Vagina (tissue), 2 donors: Measurements from ENCODE around the gene PLXDC1. TPM values are rescaled to one million over a fixed set of nuclear protein-coding genes. Genes with fewer than 3 reads are reported as not detected.

Experiments used
- DNase-seq, 2 donors: peaks; one replicate each; pipeline ENCODE4 v3.0.0-alpha.2; 2017; ENCODE audit errors: extremely low spot score in 2 of 2
- H3K27ac ChIP-seq: fragments of 200-600 bp; sonication (generic); one replicate; pipeline ENCODE4 v1.5.1; 2019
- H3K27me3 ChIP-seq: fragments of 200-600 bp; sonication (generic); one replicate; pipeline ENCODE4 v1.5.1; 2019
- H3K36me3 ChIP-seq, 2 donors: fragments of 200-600 bp; sonication (generic); one replicate each; pipeline ENCODE4 v1.5.1; 2017 to 2019
- H3K4me1 ChIP-seq: fragments of 200-600 bp; sonication (generic); one replicate; pipeline ENCODE4 v1.5.1; 2019
- H3K4me3 ChIP-seq, 2 donors: fragments of 200-600 bp; sonication (generic); 1 replicate in 1 of 2; 2 replicates in 1 of 2; pipeline ENCODE4 v1.5.1; 2016 to 2019
- H3K9me3 ChIP-seq: fragments of 200-600 bp; sonication (generic); one replicate; pipeline ENCODE4 v1.5.1; 2019
- POLR2A ChIP-seq, 2 donors: fragments of 450-650 bp; IDR thresholded peaks; one replicate each; pipeline ENCODE4 v1.6.1; 2017; ENCODE audit warnings: antibody characterized with exemption in 2 of 2, mild to moderate bottlenecking in 2 of 2, moderate library complexity in 2 of 2
- POLR2AphosphoS5 ChIP-seq, 2 donors: sonication (generic); formaldehyde crosslinking; IDR thresholded peaks; one replicate each; pipeline ENCODE4 v1.9.0; 2017; ENCODE audit warnings: antibody characterized with exemption in 2 of 2, mild to moderate bottlenecking in 2 of 2, low read depth in 1 of 2; ENCODE audit not compliant: insufficient read depth in 1 of 2
- intact Hi-C: fragments of 100-400 bp; cut with DNase I; formaldehyde crosslinking; loops from one replicate; pipeline ENCODE4 v1.15.1; 2023
- total RNA-seq: library from RNA; depleted of rRNA; stranded (reverse); fragments of >200 nt; gene quantifications from one replicate; pipeline ENCODE4 v1.2.3, GENCODE V29; 2016
- TF ChIP-seq, protein P1 (sequence below), 3 experiments: fragments of 450-650 bp in 2 of 3; fragments of 200-600 bp in 1 of 3; sonication (generic) in 1 of 3; IDR thresholded peaks; one replicate each; pipeline ENCODE4 v1.5.1; 2017 to 2019; ENCODE audit warnings: antibody characterized with exemption in 3 of 3, mild to moderate bottlenecking in 2 of 3, moderate library complexity in 2 of 3

The PLXDC1 gene
- total RNA-seq, 1 donor from 2014 or later = 6.6 TPM

DNA sequence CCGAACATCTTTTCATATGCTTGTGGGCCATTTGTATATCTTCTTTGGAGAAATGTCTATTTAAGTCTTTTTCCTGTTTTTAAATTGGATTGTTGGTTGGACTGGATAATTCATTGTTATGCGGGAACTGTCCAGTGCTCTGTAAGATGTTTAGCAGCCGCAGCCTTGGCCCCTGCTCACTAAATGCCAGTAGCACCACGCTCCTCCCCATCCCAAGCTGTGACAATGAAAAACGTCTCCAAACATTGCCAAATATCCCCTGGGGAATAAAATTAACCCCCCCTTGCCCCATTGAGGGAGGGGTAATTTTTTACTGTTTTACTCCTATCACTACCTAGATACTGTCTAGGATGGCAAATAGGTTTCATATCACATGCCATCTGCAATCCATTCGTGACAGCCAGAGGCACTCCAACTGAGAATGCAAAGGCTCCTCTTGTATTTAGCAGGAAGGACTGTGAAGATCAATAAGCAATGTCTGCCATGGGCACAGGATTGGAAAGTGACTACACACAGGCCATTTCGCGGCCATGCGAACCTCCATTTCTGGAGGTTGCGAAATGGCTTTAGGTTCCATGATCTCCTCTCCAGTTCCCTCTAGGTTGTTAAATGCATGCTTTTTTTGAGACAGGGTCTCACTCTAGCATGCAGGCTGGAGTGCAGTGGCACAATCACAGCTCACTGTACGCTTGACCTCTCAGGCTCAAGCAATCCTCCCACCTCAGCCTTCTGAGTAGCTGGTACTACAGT is 9.3 kb downstream of the PLXDC1 start:
- no peaks in the 10 kb centered on the region for H3K36me3 ChIP-seq
- H3K4me3 ChIP-seq = no peak overlapping the region
- intact Hi-C loops = no loop called here
- H3K9me3 ChIP-seq = no peaks in the 10 kb centered on the region
- H3K27ac ChIP-seq = no peak overlapping the region
- DNase-seq = no peak
- no peaks in the 10 kb centered on the region for H3K27me3 ChIP-seq
- TF ChIP-seq, protein P1, sequence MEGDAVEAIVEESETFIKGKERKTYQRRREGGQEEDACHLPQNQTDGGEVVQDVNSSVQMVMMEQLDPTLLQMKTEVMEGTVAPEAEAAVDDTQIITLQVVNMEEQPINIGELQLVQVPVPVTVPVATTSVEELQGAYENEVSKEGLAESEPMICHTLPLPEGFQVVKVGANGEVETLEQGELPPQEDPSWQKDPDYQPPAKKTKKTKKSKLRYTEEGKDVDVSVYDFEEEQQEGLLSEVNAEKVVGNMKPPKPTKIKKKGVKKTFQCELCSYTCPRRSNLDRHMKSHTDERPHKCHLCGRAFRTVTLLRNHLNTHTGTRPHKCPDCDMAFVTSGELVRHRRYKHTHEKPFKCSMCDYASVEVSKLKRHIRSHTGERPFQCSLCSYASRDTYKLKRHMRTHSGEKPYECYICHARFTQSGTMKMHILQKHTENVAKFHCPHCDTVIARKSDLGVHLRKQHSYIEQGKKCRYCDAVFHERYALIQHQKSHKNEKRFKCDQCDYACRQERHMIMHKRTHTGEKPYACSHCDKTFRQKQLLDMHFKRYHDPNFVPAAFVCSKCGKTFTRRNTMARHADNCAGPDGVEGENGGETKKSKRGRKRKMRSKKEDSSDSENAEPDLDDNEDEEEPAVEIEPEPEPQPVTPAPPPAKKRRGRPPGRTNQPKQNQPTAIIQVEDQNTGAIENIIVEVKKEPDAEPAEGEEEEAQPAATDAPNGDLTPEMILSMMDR (IDR thresholded peaks at IDR 0.05) = no peak
- TF ChIP-seq POLR2AphosphoS5 (IDR thresholded peaks at IDR 0.05; ENCODE audit: insufficient read depth in 1 of 2, low read depth in 1 of 2) (no peak), POLR2A (IDR thresholded peaks at IDR 0.05) (no peak)
- H3K4me1 ChIP-seq = peaks cover 35% of the 10 kb centered on the region

DNA sequence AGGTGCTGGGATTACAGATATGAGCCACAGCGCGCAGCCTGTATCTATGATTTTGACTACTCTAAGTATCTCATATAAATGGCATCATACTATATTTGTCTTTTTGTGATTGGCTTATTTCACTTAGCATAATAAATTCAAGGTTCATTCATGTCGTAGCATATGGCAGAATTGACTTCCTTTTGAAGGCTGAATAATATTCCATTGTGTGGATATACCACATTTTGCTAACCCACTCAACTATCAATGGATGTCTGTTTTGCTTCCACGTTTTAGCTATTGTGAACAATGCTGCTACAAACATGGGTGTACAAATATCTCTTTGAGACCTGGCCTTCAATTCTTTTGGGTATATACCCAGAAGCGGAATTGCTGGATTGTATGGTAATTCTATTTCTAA is 10.1 kb downstream of the PLXDC1 start:
- no peak overlapping the region for H3K4me3 ChIP-seq
- TF ChIP-seq POLR2A (IDR thresholded peaks at IDR 0.05) = no peak
- TF ChIP-seq, protein P1 (IDR thresholded peaks at IDR 0.05) = no peak
- DNase-seq = no peak
- no peaks in the 10 kb centered on the region for H3K27me3 ChIP-seq
- no peaks in the 10 kb centered on the region for H3K36me3 ChIP-seq
- no peaks in the 10 kb centered on the region for H3K9me3 ChIP-seq
- peaks cover 35% of the 10 kb centered on the region for H3K4me1 ChIP-seq
- intact Hi-C loops = no loop called here
- H3K27ac ChIP-seq = no peak overlapping the region

DNA sequence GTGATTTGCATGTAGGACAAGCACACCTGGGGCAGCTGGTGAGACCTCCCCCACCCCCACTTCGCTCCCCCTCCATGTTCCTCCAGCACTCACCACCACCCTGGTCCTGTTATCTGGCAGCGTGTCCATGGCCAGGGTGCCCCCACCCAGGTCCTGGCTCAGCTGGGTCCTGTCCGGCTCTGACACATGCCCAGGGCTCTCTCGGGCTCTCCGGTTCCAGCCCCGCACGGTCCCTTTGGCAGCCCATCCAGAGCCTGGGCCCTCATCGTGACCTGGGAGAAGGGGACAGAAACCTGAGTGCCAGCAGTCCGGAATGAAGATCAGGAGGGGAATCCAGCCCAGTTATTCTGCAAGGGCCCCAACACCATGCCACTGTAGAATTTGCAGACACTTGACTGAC is 11.9 kb downstream of the PLXDC1 start:
- intact Hi-C loops = no loop called here
- Histone ChIP-seq H3K36me3 (no peaks in the 10 kb centered on the region), H3K9me3 (no peaks in the 10 kb centered on the region), H3K27me3 (no peaks in the 10 kb centered on the region), H3K4me1 (peaks cover 26% of the 10 kb centered on the region), H3K27ac (no peak overlapping the region), H3K4me3 (no peak overlapping the region)
- TF ChIP-seq POLR2AphosphoS5 (IDR thresholded peaks at IDR 0.05; ENCODE audit: insufficient read depth in 1 of 2, low read depth in 1 of 2) (no peak), POLR2A (IDR thresholded peaks at IDR 0.05) (no peak)
- TF ChIP-seq, protein P1 (IDR thresholded peaks at IDR 0.05) = no peak
- no peak for DNase-seq

DNA sequence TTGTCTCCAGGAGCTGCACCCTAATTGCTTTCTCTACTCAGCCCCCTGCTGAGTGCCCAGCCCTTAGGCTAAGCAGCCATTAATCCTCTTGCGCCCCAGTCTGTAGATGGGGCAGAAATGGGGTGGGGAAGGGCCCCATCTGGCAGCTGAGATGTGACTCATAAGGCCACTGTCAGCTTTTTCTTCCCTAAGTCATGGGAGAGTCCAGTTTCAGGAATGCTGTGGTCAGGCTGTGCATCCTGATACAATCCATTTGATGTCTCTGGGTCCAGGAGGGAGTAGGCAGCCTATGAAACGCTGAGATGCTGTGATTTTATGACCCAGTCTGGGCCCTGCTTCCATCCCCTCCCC is 12.3 kb downstream of the PLXDC1 start:
- H3K27ac ChIP-seq = no peak overlapping the region
- intact Hi-C loops = no loop called here

More for the DNA sequence above, 12.3 kb downstream of the PLXDC1 start:
- TF ChIP-seq, protein P1 (IDR thresholded peaks at IDR 0.05) = no peak
- TF ChIP-seq POLR2A (IDR thresholded peaks at IDR 0.05) (no peak), POLR2AphosphoS5 (IDR thresholded peaks at IDR 0.05; ENCODE audit: insufficient read depth in 1 of 2, low read depth in 1 of 2) (no peak)
- peaks cover 21% of the 10 kb centered on the region for H3K4me1 ChIP-seq
- no peak for DNase-seq
- no peaks in the 10 kb centered on the region for H3K36me3 ChIP-seq
- no peak overlapping the region for H3K4me3 ChIP-seq
- H3K27me3 ChIP-seq = no peaks in the 10 kb centered on the region
- no peaks in the 10 kb centered on the region for H3K9me3 ChIP-seq
